GM12874 (cell line): ENCODE measurements around the gene DPH7.

Experiments
- TF ChIP-seq, protein P1 (sequence below): IDR thresholded peaks from 2 replicates; pipeline ENCODE4 v1.5.1; 2011; ENCODE audit warnings: low read depth, mild to moderate bottlenecking, control low read depth, low read length, moderate library complexity; ENCODE audit not compliant: insufficient read depth

DPH7 gene

DNA sequence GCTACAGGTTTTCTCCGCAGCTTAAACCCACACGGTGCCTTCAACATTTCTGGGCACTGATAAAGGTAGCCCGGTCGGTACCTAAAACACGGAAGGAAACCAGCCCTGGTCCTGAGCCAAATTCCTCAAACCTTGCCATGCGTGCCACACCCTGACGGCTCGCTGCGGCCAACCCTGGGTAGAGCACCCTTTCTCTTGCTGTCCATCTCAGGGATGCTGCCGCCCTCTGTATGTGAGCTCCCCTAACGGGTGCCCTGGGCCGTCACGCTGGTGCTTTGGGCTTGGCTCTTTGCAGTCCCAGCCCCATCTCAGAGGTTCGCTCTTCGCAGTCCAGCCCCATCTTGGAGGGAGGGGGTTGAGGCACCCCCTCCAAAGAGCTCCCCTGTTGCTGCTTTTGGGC lies 72.5 kb downstream of the DPH7 start:
- TF ChIP-seq, protein P1, sequence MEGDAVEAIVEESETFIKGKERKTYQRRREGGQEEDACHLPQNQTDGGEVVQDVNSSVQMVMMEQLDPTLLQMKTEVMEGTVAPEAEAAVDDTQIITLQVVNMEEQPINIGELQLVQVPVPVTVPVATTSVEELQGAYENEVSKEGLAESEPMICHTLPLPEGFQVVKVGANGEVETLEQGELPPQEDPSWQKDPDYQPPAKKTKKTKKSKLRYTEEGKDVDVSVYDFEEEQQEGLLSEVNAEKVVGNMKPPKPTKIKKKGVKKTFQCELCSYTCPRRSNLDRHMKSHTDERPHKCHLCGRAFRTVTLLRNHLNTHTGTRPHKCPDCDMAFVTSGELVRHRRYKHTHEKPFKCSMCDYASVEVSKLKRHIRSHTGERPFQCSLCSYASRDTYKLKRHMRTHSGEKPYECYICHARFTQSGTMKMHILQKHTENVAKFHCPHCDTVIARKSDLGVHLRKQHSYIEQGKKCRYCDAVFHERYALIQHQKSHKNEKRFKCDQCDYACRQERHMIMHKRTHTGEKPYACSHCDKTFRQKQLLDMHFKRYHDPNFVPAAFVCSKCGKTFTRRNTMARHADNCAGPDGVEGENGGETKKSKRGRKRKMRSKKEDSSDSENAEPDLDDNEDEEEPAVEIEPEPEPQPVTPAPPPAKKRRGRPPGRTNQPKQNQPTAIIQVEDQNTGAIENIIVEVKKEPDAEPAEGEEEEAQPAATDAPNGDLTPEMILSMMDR = no peak

DNA sequence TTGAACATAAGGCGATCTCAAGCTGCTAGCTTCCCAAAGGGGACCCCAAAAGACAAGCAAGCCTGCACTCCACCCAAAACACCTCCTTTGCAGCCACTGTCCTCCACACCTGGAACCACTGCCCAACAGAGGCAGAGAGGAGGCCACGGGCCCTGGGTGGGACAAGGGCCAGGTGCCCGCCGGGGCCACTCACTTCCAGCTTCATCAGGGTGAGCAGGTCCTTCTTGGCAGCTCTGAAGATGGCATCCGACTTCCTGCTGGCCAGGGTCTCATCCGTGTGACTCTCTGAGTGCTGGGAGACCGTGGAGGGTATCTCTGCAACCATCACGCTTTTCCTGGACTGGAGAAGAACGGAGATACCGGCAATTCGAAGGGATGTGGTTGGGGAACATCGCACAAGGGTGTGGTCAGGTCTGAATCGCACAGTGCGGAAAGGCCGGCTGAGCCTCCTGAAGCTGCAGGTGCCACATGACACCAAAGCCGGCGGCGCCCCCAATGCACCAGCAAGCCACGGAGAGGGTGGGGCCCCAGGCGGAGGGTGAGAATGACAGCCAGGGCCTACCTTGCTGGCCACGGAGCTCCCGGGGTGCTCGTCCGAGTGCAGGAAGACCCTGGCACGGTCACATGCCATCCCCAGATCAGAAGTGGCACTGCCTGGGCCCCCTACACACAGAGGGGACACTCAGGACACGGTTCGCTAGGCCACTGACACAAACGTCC lies 73.1 kb downstream of the DPH7 start:
- TF ChIP-seq, protein P1 = no peak
